ENCODE results near the gene ADPRM.

The ADPRM gene

GRCh38 chr17:10742431-10742830 is 45.0 kb downstream of the ADPRM start:
- no CpG with 5 or more reads among the region's 6 CpGs for whole genome bisulfite sequencing (ENCODE audit: extremely low coverage, insufficient coverage, insufficient read length)
- Histone ChIP-seq H3K4me3 (ENCODE audit: low read depth, low read length) (no peak overlapping the region), H3K79me2 (ENCODE audit: control insufficient read depth, insufficient read depth, low read length, poor library complexity) (no peaks in the 10 kb centered on the region), H3K23ac (ENCODE audit: low read length) (no peak overlapping the region), H3K9me3 (ENCODE audit: insufficient read depth, low read depth, low read length) (no peaks in the 10 kb centered on the region), H4K91ac (ENCODE audit: low read depth, low read length) (no peak overlapping the region), H3K27me3 (ENCODE audit: insufficient read depth, low read length) (no peaks in the 10 kb centered on the region), H2BK12ac (ENCODE audit: low read length) (no peak overlapping the region), H3K4ac (ENCODE audit: low read depth, low read length) (no peak overlapping the region), H2BK120ac (ENCODE audit: insufficient read depth, low read length, poor library complexity) (no peak overlapping the region), H3K9ac (ENCODE audit: low read length) (no peak overlapping the region), H3K4me1 (ENCODE audit: control insufficient read depth in 1 of 2, insufficient read depth in 2 of 2, low read length in 2 of 2) (no peaks in the 10 kb centered on the region), H3K18ac (ENCODE audit: low read length) (no peak overlapping the region), H3K79me1 (ENCODE audit: low read length) (no peaks in the 10 kb centered on the region), H4K12ac (ENCODE audit: low read depth, low read length) (no peak overlapping the region), H3K27ac (ENCODE audit: low read depth, low read length) (no peak overlapping the region), H3K4me2 (ENCODE audit: low read length) (no peak overlapping the region), H2BK5ac (ENCODE audit: low read depth, low read length, poor library complexity) (no peak overlapping the region), H4K8ac (ENCODE audit: low read depth, low read length) (no peak overlapping the region), H2AK5ac (ENCODE audit: low read length) (no peak overlapping the region), H2AFZ (ENCODE audit: insufficient read depth, low read length, poor library complexity) (no peak overlapping the region), H3K36me3 (ENCODE audit: control insufficient read depth in 1 of 2, insufficient read depth in 2 of 2, low read length in 2 of 2) (no peaks in the 10 kb centered on the region), H3K14ac (ENCODE audit: low read length) (no peak overlapping the region)
- DNase-seq, result no peak

- Histone ChIP-seq H3K18ac (ENCODE audit: low read length) (no peak overlapping the region), H3K9me3 (ENCODE audit: insufficient read depth, low read depth, low read length) (no peaks in the 10 kb centered on the region), H3K79me1 (ENCODE audit: low read length) (no peaks in the 10 kb centered on the region), H3K9ac (ENCODE audit: low read length) (no peak overlapping the region), H3K4me1 (ENCODE audit: control insufficient read depth in 1 of 2, insufficient read depth in 2 of 2, low read length in 2 of 2) (no peaks in the 10 kb centered on the region), H4K12ac (ENCODE audit: low read depth, low read length) (no peak overlapping the region), H3K27me3 (ENCODE audit: insufficient read depth, low read length) (no peaks in the 10 kb centered on the region), H4K8ac (ENCODE audit: low read depth, low read length) (no peak overlapping the region), H2BK120ac (ENCODE audit: insufficient read depth, low read length, poor library complexity) (no peak overlapping the region), H3K27ac (ENCODE audit: low read depth, low read length) (no peak overlapping the region), H4K91ac (ENCODE audit: low read depth, low read length) (no peak overlapping the region), H3K14ac (ENCODE audit: low read length) (no peak overlapping the region), H2BK12ac (ENCODE audit: low read length) (no peak overlapping the region), H2AK5ac (ENCODE audit: low read length) (no peak overlapping the region), H3K4ac (ENCODE audit: low read depth, low read length) (no peak overlapping the region), H3K36me3 (ENCODE audit: control insufficient read depth in 1 of 2, insufficient read depth in 2 of 2, low read length in 2 of 2) (no peaks in the 10 kb centered on the region), H3K4me2 (ENCODE audit: low read length) (no peak overlapping the region), H2AFZ (ENCODE audit: insufficient read depth, low read length, poor library complexity) (no peak overlapping the region), H3K23ac (ENCODE audit: low read length) (no peak overlapping the region), H2BK5ac (ENCODE audit: low read depth, low read length, poor library complexity) (no peak overlapping the region), H3K79me2 (ENCODE audit: control insufficient read depth, insufficient read depth, low read length, poor library complexity) (no peaks in the 10 kb centered on the region), H3K4me3 (ENCODE audit: low read depth, low read length) (no peak overlapping the region)
- no CpG with 5 or more reads among the region's 8 CpGs for WGBS (ENCODE audit: extremely low coverage, insufficient coverage, insufficient read length)
- no peak for DNase-seq
Measured at GRCh38 chr17:10743316-10744009, 46.1 kb downstream of the ADPRM start.

- Histone ChIP-seq H3K27me3 (ENCODE audit: insufficient read depth, low read length) (no peaks in the 10 kb centered on the region), H4K8ac (ENCODE audit: low read depth, low read length) (no peak overlapping the region), H3K9ac (ENCODE audit: low read length) (no peak overlapping the region), H3K14ac (ENCODE audit: low read length) (no peak overlapping the region), H3K4me3 (ENCODE audit: low read depth, low read length) (no peak overlapping the region), H3K9me3 (ENCODE audit: insufficient read depth, low read depth, low read length) (no peaks in the 10 kb centered on the region), H2AFZ (ENCODE audit: insufficient read depth, low read length, poor library complexity) (no peak overlapping the region), H2BK120ac (ENCODE audit: insufficient read depth, low read length, poor library complexity) (no peak overlapping the region), H4K91ac (ENCODE audit: low read depth, low read length) (no peak overlapping the region), H2BK12ac (ENCODE audit: low read length) (no peak overlapping the region), H3K4ac (ENCODE audit: low read depth, low read length) (no peak overlapping the region), H3K36me3 (ENCODE audit: control insufficient read depth in 1 of 2, insufficient read depth in 2 of 2, low read length in 2 of 2) (no peaks in the 10 kb centered on the region), H3K4me2 (ENCODE audit: low read length) (no peak overlapping the region), H3K23ac (ENCODE audit: low read length) (no peak overlapping the region), H3K27ac (ENCODE audit: low read depth, low read length) (no peak overlapping the region), H3K79me1 (ENCODE audit: low read length) (no peaks in the 10 kb centered on the region), H3K4me1 (ENCODE audit: control insufficient read depth in 1 of 2, insufficient read depth in 2 of 2, low read length in 2 of 2) (no peaks in the 10 kb centered on the region), H3K18ac (ENCODE audit: low read length) (no peak overlapping the region), H2AK5ac (ENCODE audit: low read length) (no peak overlapping the region), H2BK5ac (ENCODE audit: low read depth, low read length, poor library complexity) (no peak overlapping the region), H3K79me2 (ENCODE audit: control insufficient read depth, insufficient read depth, low read length, poor library complexity) (no peaks in the 10 kb centered on the region), H4K12ac (ENCODE audit: low read depth, low read length) (no peak overlapping the region)
- WGBS (ENCODE audit: extremely low coverage, insufficient coverage, insufficient read length), result no CpG with 5 or more reads among the region's 7 CpGs
- DNase-seq, result no peak
Measured at GRCh38 chr17:10744501-10745000, 47.2 kb downstream of the ADPRM start.

- H4K91ac ChIP-seq (ENCODE audit: low read depth, low read length), result no peak overlapping the region
- H3K4ac ChIP-seq (ENCODE audit: low read depth, low read length), result no peak overlapping the region
- no peak overlapping the region for H2BK5ac ChIP-seq (ENCODE audit: low read depth, low read length, poor library complexity)
- H3K27me3 ChIP-seq (ENCODE audit: insufficient read depth, low read length), result no peaks in the 10 kb centered on the region
- no peaks in the 10 kb centered on the region for H3K79me1 ChIP-seq (ENCODE audit: low read length)
- H3K4me2 ChIP-seq (ENCODE audit: low read length), result no peak overlapping the region
- no peaks in the 10 kb centered on the region for H3K9me3 ChIP-seq (ENCODE audit: insufficient read depth, low read depth, low read length)
- H3K4me3 ChIP-seq (ENCODE audit: low read depth, low read length), result no peak overlapping the region
- no peak for DNase-seq
- no peak overlapping the region for H3K18ac ChIP-seq (ENCODE audit: low read length)
- WGBS (ENCODE audit: extremely low coverage, insufficient coverage, insufficient read length), result no CpG with 5 or more reads among the region's 6 CpGs
- H2AFZ ChIP-seq (ENCODE audit: insufficient read depth, low read length, poor library complexity), result no peak overlapping the region
- H3K27ac ChIP-seq (ENCODE audit: low read depth, low read length), result no peak overlapping the region
- H4K8ac ChIP-seq (ENCODE audit: low read depth, low read length), result no peak overlapping the region
- H3K14ac ChIP-seq (ENCODE audit: low read length), result no peak overlapping the region
- no peaks in the 10 kb centered on the region for H3K36me3 ChIP-seq (ENCODE audit: control insufficient read depth in 1 of 2, insufficient read depth in 2 of 2, low read length in 2 of 2)
- no peak overlapping the region for H3K9ac ChIP-seq (ENCODE audit: low read length)
- no peak overlapping the region for H2BK120ac ChIP-seq (ENCODE audit: insufficient read depth, low read length, poor library complexity)
- H3K4me1 ChIP-seq (ENCODE audit: control insufficient read depth in 1 of 2, insufficient read depth in 2 of 2, low read length in 2 of 2), result no peaks in the 10 kb centered on the region
- no peak overlapping the region for H3K23ac ChIP-seq (ENCODE audit: low read length)
- no peak overlapping the region for H4K12ac ChIP-seq (ENCODE audit: low read depth, low read length)
- no peak overlapping the region for H2AK5ac ChIP-seq (ENCODE audit: low read length)
- H2BK12ac ChIP-seq (ENCODE audit: low read length), result no peak overlapping the region
- H3K79me2 ChIP-seq (ENCODE audit: control insufficient read depth, insufficient read depth, low read length, poor library complexity), result no peaks in the 10 kb centered on the region
Measured at GRCh38 chr17:10745231-10745630, 47.8 kb downstream of the ADPRM start.

All from trophoblast cell (in vitro differentiated cells and primary cell).